ENCODE measurements around the gene AP4B1. TPM values are rescaled to one million over a fixed set of nuclear protein-coding genes. Genes with fewer than 3 reads are reported as not detected.

Gene AP4B1
- total RNA-seq, 6 experiments from 2014 or later, result 6.0 to 9.0 (median 7.0) TPM

DNA sequence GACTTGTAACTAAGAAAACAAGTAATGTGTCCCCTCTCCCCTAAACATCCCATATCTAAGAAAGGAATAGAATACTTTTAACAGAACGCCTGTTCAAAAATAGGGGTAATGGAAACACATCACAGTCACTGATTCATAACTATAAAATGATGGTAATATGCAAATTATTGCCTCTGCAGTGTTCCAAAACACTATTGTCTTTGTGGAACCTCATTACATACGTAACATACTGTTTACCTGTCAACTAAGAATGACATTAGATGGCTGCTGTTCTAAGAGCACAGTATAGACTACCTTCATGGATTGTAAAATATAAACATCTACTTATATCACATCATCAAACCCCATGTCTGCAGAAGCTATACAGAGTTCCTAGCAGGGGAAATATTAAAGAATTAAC lies 13.8 kb downstream of the AP4B1 start:
- intact Hi-C loops (cut with DNase I), result no loop called here
- ATAC-seq, result no peak
- no peaks in the 10 kb centered on the region for H3K9me3 ChIP-seq
- H3K36me3 ChIP-seq, result peaks cover 0 to 9% (median 5%) of the 10 kb centered on the region in 4 donors
- H3K4me3 ChIP-seq, result no peak overlapping the region
- TF ChIP-seq POLR2A (IDR thresholded peaks at IDR 0.05), result no peak
- TF ChIP-seq, protein P1, sequence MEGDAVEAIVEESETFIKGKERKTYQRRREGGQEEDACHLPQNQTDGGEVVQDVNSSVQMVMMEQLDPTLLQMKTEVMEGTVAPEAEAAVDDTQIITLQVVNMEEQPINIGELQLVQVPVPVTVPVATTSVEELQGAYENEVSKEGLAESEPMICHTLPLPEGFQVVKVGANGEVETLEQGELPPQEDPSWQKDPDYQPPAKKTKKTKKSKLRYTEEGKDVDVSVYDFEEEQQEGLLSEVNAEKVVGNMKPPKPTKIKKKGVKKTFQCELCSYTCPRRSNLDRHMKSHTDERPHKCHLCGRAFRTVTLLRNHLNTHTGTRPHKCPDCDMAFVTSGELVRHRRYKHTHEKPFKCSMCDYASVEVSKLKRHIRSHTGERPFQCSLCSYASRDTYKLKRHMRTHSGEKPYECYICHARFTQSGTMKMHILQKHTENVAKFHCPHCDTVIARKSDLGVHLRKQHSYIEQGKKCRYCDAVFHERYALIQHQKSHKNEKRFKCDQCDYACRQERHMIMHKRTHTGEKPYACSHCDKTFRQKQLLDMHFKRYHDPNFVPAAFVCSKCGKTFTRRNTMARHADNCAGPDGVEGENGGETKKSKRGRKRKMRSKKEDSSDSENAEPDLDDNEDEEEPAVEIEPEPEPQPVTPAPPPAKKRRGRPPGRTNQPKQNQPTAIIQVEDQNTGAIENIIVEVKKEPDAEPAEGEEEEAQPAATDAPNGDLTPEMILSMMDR (IDR thresholded peaks at IDR 0.05), result no peak
- no peak overlapping the region for H3K27ac ChIP-seq
- no peaks in the 10 kb centered on the region for H3K27me3 ChIP-seq
- no peak for DNase-seq
- no peaks in the 10 kb centered on the region for H3K4me1 ChIP-seq
- WGBS (ENCODE audit: insufficient coverage, low coverage, low lambda C conversion rate, missing lambda C conversion rate), result 59% methylated on average over 2 of the region's 2 CpGs

DNA sequence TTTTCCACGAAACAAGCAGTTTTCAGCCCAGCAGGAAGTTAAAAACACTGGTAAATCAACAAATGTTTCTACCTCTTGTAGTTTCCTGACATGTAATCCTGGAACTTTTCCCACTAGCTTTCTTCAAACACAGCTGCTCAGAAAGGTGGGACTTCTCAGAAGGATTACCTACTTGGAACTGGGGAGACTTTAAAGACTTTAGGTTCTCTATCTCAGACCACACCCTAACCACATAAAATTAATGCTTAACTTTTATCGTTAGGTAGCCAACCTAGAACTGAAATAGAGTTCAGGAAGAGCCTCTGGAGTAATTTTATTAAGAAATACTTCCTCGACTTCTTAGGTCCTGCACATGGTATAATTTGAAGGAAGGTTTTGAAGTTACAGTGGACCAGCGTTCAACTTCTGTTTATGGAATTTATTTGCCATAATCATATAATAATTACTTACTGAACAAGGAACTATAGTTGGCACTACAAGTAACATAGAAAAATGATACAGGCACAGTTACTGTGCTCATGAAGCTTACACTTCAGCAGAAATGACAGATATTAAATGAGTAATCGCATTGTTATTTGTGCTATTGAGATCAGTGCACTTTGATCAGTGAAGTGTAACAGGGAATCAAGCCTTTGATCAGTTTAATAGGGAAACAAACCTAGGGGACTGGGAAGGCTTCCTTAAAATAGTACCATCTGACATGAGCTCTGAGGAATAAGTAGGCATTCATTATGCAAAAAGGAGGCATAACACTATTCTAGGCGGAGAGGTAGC lies 17.0 kb downstream of the AP4B1 start, which contains the start of gene BCL2L15:
BCL2L15 (minus strand) TSS at position 180 of the 774 bp plus-strand sequence. CDS start 206 bp downstream, outside the sequence.
- H3K4me3 ChIP-seq, result no peak within 1 kb of the TSS
- intact Hi-C loops (cut with DNase I), result no loop called here
- DNase-seq, result no peak
- no peak within 1 kb of the TSS for H3K27ac ChIP-seq
- WGBS (ENCODE audit: insufficient coverage, low coverage, low lambda C conversion rate, missing lambda C conversion rate), result 65% methylated on average over 6 of the region's 6 CpGs
- no peaks in the 10 kb centered on the region for H3K27me3 ChIP-seq
- TF ChIP-seq, protein P1 (IDR thresholded peaks at IDR 0.05), result no peak
- no peak for TF ChIP-seq POLR2A (IDR thresholded peaks at IDR 0.05)
- H3K36me3 ChIP-seq, result no peaks in the 10 kb centered on the region
- H3K9me3 ChIP-seq, result no peaks in the 10 kb centered on the region
- H3K4me1 ChIP-seq, result no peaks in the 10 kb centered on the region
- no peak for ATAC-seq

DNA sequence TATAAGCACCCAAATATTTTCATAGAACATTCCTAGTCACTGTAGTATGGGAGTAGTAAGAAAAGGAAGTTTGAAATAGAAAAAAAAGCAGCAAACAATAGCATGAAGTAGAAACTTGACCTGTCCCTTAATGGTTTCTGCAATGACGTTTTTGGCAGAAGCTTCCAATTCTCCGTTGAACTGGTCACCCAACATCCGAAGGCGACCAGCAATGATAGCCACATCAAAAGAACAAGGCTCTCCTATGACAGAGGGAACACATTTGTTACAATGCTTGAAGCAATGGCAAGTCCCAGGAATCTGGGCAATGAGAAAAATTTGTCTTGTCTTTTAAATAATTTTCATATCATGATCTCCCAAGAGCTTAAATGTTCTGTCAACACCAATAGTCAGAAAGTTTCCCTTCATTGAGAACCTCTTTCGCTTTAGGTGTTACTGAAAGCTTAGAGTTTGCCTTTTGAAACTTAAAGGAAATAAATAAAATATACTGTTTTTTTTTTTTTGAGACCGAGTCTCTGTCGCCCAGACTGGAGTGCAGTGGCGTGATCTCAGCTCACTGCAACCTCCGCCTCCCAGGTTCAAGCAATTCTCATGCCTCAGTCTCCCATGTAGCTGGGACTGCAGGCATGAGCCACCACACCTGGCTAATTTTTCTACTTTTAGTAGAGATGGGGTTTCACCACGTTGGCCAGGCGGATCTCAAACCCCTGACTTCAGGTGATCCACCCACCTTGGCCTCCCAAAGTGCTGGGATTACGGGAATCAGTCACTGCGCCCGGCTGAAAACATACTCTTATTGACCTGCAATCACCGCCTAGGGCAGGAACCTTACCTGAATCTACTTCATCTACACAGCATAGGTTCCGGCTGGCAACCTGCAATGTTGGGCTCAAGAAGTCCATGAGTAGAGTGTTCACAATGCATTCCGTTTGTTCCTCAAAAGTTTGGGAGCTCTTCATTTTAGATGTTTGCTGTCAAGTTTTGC lies 17.9 kb downstream of the AP4B1 start:
- TF ChIP-seq, protein P1 (IDR thresholded peaks at IDR 0.05), result no peak
- TF ChIP-seq POLR2A (IDR thresholded peaks at IDR 0.05), result no peak
- no peak overlapping the region for H3K4me3 ChIP-seq
- no peak for ATAC-seq
- no peak overlapping the region for H3K27ac ChIP-seq
- no peaks in the 10 kb centered on the region for H3K27me3 ChIP-seq
- no peak for DNase-seq
- H3K36me3 ChIP-seq, result no peaks in the 10 kb centered on the region
- WGBS (ENCODE audit: insufficient coverage, low coverage, low lambda C conversion rate, missing lambda C conversion rate), result 72% methylated on average over 11 of the region's 17 CpGs
- no peaks in the 10 kb centered on the region for H3K9me3 ChIP-seq
- no peaks in the 10 kb centered on the region for H3K4me1 ChIP-seq
- intact Hi-C loops (cut with DNase I), result no loop called here

DNA sequence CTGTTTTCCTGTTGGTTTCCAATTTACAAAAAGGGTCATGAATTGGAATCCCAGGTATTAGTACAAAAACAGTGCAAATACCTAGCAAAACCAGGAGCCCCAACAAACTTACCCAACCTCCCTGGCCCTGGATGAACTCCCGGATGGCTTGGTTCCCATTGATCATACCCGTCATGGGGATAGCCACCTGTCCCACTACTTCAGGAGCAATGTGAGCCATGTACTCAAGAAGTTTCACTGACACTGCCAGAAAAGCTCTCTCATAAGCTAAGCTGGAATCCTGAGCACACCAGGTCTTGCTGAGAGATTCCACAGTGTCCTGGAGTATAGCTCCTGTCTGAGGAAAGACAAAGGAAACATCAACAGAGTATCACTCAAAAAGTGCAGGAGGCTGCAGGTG lies 22.9 kb downstream of the AP4B1 start:
- DNase-seq, result no peak
- H3K4me3 ChIP-seq, result no peak overlapping the region
- WGBS (ENCODE audit: insufficient coverage, low coverage, low lambda C conversion rate, missing lambda C conversion rate), result 83% methylated on average over 2 of the region's 2 CpGs
- no peaks in the 10 kb centered on the region for H3K4me1 ChIP-seq
- no peaks in the 10 kb centered on the region for H3K36me3 ChIP-seq
- H3K9me3 ChIP-seq, result no peaks in the 10 kb centered on the region
- intact Hi-C loops (cut with DNase I), result no loop called here
- no peak overlapping the region for H3K27ac ChIP-seq
- no peaks in the 10 kb centered on the region for H3K27me3 ChIP-seq
- ATAC-seq, result no peak
- no peak for TF ChIP-seq POLR2A (IDR thresholded peaks at IDR 0.05)
- TF ChIP-seq, protein P1 (IDR thresholded peaks at IDR 0.05), result no peak

All from right lobe of liver (tissue), 6 donors.